ENCODE results near the gene AGAP2. TPM values are rescaled to one million over a fixed set of nuclear protein-coding genes. Genes with fewer than 3 reads are reported as not detected.

The AGAP2 gene
- total and polyA plus RNA-seq, 2 of the 13 experiments (the other 11 are each of a cell fraction or from before 2014, with no cell fraction given): 0.38 to 0.45 TPM

GRCh38 chr12:57771873-57772428, 33.4 kb upstream of the AGAP2 start, which contains the start of gene METTL1 (continued):
- TF ChIP-seq SPEN (CRISPR knock-in tag; IDR thresholded peaks at IDR 0.05; ENCODE audit: low read depth) (peak; percentile 89), HOXA9 (CRISPR knock-in tag; IDR thresholded peaks at IDR 0.05; ENCODE audit: borderline replicate concordance) (no peak; the same call in 1 of the 2 replicates), TARDBP (CRISPR knock-in tag; IDR thresholded peaks at IDR 0.05) (peak; percentile 69; the same call in 1 of the 2 replicates), SNAI1 (CRISPR knock-in tag; IDR thresholded peaks at IDR 0.05; ENCODE audit: borderline replicate concordance) (0 out of 2 replicates have a peak, but pooled peaks have one; percentile 22), ZNF124 (CRISPR knock-in tag; IDR thresholded peaks at IDR 0.05) (peak; percentile 37; the same call in 1 of the 2 replicates), ZNF335 (CRISPR knock-in tag; IDR thresholded peaks at IDR 0.05) (0 out of 2 replicates have a peak, but pooled peaks have one; percentile 46), ZSCAN31 (CRISPR knock-in tag; IDR thresholded peaks at IDR 0.05; ENCODE audit: low read depth) (peak; percentile 92; the same call in 1 of the 2 replicates), MED8 (CRISPR knock-in tag; IDR thresholded peaks at IDR 0.05; ENCODE audit: insufficient replicate concordance) (no peak), GATAD2A (CRISPR knock-in tag; IDR thresholded peaks at IDR 0.05) (peak; percentile 37; the same call in 1 of the 2 replicates), MTF2 (CRISPR knock-in tag; IDR thresholded peaks at IDR 0.05; ENCODE audit: borderline replicate concordance) (0 out of 2 replicates have a peak, but pooled peaks have one; percentile 47), ARID2 (CRISPR knock-in tag; IDR thresholded peaks at IDR 0.05; ENCODE audit: borderline replicate concordance) (peak; percentile 78), GATAD1 (CRISPR knock-in tag; IDR thresholded peaks at IDR 0.05) (peak; percentile 96), MBNL3 (CRISPR knock-in tag; conservative IDR thresholded peaks at IDR 0.05) (no peak), TEF (CRISPR knock-in tag; IDR thresholded peaks at IDR 0.05) (no peak), ZSCAN9 (CRISPR knock-in tag; IDR thresholded peaks at IDR 0.05; ENCODE audit: borderline replicate concordance) (peak; percentile 81), ZNF775 (CRISPR knock-in tag; IDR thresholded peaks at IDR 0.05; ENCODE audit: borderline replicate concordance) (peak; percentile 65; the same call in 1 of the 2 replicates), YEATS4 (CRISPR knock-in tag; IDR thresholded peaks at IDR 0.05; ENCODE audit: borderline replicate concordance) (peak; percentile 98), ZNF558 (CRISPR knock-in tag; IDR thresholded peaks at IDR 0.05; ENCODE audit: borderline replicate concordance) (peak; percentile 15; the same call in 1 of the 2 replicates), ZNF496 (CRISPR knock-in tag; IDR thresholded peaks at IDR 0.05; ENCODE audit: insufficient replicate concordance) (no peak), ZNF432 (CRISPR knock-in tag; IDR thresholded peaks at IDR 0.05; ENCODE audit: borderline replicate concordance) (no peak), ZGPAT (CRISPR knock-in tag; IDR thresholded peaks at IDR 0.05) (peak; percentile 59; the same call in 1 of the 2 replicates), PRMT3 (CRISPR knock-in tag; IDR thresholded peaks at IDR 0.05; ENCODE audit: borderline replicate concordance, low read depth) (0 out of 2 replicates have a peak, but pooled peaks have one; percentile 47), ZNF503 (CRISPR knock-in tag; IDR thresholded peaks at IDR 0.05) (no peak; the same call in 1 of the 2 replicates), ADNP (CRISPR knock-in tag; IDR thresholded peaks at IDR 0.05) (no peak), SOX5 (CRISPR knock-in tag; IDR thresholded peaks at IDR 0.05; ENCODE audit: borderline replicate concordance) (peak; percentile 54; the same call in 1 of the 2 replicates), NFIB (CRISPR knock-in tag; IDR thresholded peaks at IDR 0.05; ENCODE audit: borderline replicate concordance) (peak; percentile 74; the same call in 1 of the 2 replicates), SRY (CRISPR knock-in tag; IDR thresholded peaks at IDR 0.05) (peak; percentile 95), HNRNPL (IDR thresholded peaks at IDR 0.05; ENCODE audit: low read depth, low read length) (0 out of 2 replicates have a peak, but pooled peaks have one; percentile 77)
